ENCODE results near the gene GCNT3.

Gene GCNT3

GRCh38 chr15:59647085-59647484 lies 35.5 kb downstream of the GCNT3 start:
- Histone ChIP-seq H3K36me3 (ENCODE audit: control insufficient read depth in 2 of 2, insufficient read depth in 1 of 2, low read length in 2 of 2) (peaks cover 17 to 50% of the 10 kb centered on the region in 2 experiments), H3K9me3 (ENCODE audit: control insufficient read depth, insufficient read depth, low read depth, low read length) (no peaks in the 10 kb centered on the region), H3K4me3 (ENCODE audit: low read depth, low read length) (no peak overlapping the region), H3K4me1 (ENCODE audit: control insufficient read depth, insufficient read depth, low read length) (no peaks in the 10 kb centered on the region), H3K27ac (ENCODE audit: extremely low read depth, low read depth, low read length) (no peak overlapping the region)
- CTCF ChIA-PET, result interaction anchor here (0.7 kb wide), 1 partner anchor 539 kb away, joined by 3 read pairs; no protein-coding TSS in a partner anchor
- no peak for TF ChIP-seq KLF9 (tag by site-specific recombination; IDR thresholded peaks at IDR 0.05; ENCODE audit: low read depth)
- no peak for TF ChIP-seq ZNF610 (tag by site-specific recombination; IDR thresholded peaks at IDR 0.05; ENCODE audit: borderline replicate concordance)
- no peak for TF ChIP-seq PATZ1 (tag by site-specific recombination; IDR thresholded peaks at IDR 0.05)
- peak; percentile 53 for TF ChIP-seq GLIS1 (tag by site-specific recombination; IDR thresholded peaks at IDR 0.05)
- POLR2A ChIA-PET, result no interaction called here

- TF ChIP-seq ZNF514 (tag by site-specific recombination; IDR thresholded peaks at IDR 0.05) (no peak), YY1 (tag by site-specific recombination; IDR thresholded peaks at IDR 0.05) (no peak), ZSCAN5A (tag by site-specific recombination; IDR thresholded peaks at IDR 0.05) (no peak), ZSCAN23 (tag by site-specific recombination; IDR thresholded peaks at IDR 0.05) (no peak)
- Histone ChIP-seq H3K4me3 (ENCODE audit: low read depth, low read length) (no peak overlapping the region), H3K9me3 (ENCODE audit: control insufficient read depth, insufficient read depth, low read depth, low read length) (no peaks in the 10 kb centered on the region), H3K27ac (ENCODE audit: extremely low read depth, low read depth, low read length) (no peak overlapping the region), H3K36me3 (ENCODE audit: control insufficient read depth in 2 of 2, insufficient read depth in 1 of 2, low read length in 2 of 2) (peaks cover 13 to 69% of the 10 kb centered on the region in 2 experiments), H3K4me1 (ENCODE audit: control insufficient read depth, insufficient read depth, low read length) (no peaks in the 10 kb centered on the region)
- CTCF ChIA-PET, result no interaction called here
- POLR2A ChIA-PET, result no interaction called here
Observed at GRCh38 chr15:59649603-59650002, 38.0 kb downstream of the GCNT3 start.

- CTCF ChIA-PET, result no interaction called here
- no peak for TF ChIP-seq ZNF18 (tag by site-specific recombination; IDR thresholded peaks at IDR 0.05)
- no peak for TF ChIP-seq KLF7 (tag by site-specific recombination; IDR thresholded peaks at IDR 0.05; ENCODE audit: borderline replicate concordance)
- no peak for TF ChIP-seq ZFP37 (tag by site-specific recombination; IDR thresholded peaks at IDR 0.05)
- no peak for TF ChIP-seq ZNF501 (tag by site-specific recombination; IDR thresholded peaks at IDR 0.05)
- TF ChIP-seq YY1 (tag by site-specific recombination; IDR thresholded peaks at IDR 0.05), result no peak
- Histone ChIP-seq H3K27ac (ENCODE audit: extremely low read depth, low read depth, low read length) (no peak overlapping the region), H3K9me3 (ENCODE audit: control insufficient read depth, insufficient read depth, low read depth, low read length) (no peaks in the 10 kb centered on the region), H3K4me1 (ENCODE audit: control insufficient read depth, insufficient read depth, low read length) (no peaks in the 10 kb centered on the region), H3K4me3 (ENCODE audit: low read depth, low read length) (no peak overlapping the region), H3K36me3 (ENCODE audit: control insufficient read depth in 2 of 2, insufficient read depth in 1 of 2, low read length in 2 of 2) (peaks cover 6 to 52% of the 10 kb centered on the region in 2 experiments)
- POLR2A ChIA-PET, result no interaction called here
Observed at GRCh38 chr15:59654046-59654445, 42.5 kb downstream of the GCNT3 start.

Data from HEK293 (cell line).